NCI-H187 (cell line): Measurements from ENCODE around the gene INTS6L.
"Not testable (repeated sequence)": the region's sequence is repeated elsewhere in the genome, so short reads cannot be mapped to it uniquely, and the experiment has no call there.

Source experiments
- DNase-seq, 2 experiments: peaks; one replicate each; lab custom pipeline; 2025; lab: John Stamatoyannopoulos, UW

INTS6L gene

DNA sequence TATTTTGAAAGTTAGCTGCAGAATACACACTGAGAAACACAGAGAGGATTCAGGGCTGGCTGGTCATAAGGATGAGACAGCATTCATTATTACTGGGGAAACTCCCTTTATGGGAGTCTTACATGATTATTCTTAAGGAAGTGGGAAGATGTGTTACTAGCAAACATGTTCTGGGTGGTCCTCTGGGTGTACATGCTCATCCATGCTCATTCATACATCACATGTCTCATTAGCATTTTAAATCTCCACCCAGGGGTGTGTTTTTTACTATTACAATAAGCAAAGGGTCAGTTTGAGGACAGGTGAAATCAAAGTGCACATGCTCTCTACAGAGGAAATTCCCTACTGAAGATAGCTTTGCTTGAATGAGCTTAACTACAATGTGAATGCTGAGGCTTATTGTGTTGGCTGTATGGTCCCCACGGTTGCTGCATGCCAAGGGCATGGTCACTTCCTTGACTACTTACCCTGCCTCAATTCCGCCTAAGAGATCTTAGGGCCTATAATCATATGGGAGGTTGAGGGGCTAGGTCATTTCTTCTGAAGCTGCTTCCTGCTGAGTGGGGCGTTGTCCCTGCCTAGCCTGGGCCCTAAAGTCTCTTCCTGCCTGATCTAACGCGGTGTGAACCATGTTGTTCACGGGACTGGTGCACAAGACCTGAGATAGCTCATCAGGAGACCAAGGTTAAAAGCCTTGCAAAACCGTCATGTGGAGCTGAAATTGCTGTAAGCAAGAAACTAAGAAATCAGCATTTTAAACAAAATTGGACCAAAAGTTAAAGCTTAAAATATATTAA lies 104.1 kb downstream of the INTS6L start:
- DNase-seq = not testable (repeated sequence)

DNA sequence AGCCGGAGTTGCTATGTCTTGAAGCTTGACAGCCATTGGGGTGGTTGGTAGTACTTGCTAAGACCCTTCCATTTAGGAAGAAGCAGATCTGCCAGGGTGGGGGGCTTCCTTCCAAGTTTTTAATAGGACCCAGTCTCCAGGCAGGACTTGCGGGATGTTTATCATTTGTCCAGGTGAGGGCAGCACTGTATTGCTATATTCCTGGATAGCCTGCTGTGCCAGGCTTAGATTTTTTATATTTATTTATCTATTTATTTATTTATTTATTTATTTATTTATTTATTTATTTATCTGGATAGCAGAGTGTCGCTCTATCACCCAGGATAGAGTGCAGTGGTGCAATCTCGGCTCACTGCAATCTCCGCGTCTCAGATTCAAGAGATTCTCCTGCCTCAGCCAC lies 105.5 kb downstream of the INTS6L start:
- no peak for DNase-seq

DNA sequence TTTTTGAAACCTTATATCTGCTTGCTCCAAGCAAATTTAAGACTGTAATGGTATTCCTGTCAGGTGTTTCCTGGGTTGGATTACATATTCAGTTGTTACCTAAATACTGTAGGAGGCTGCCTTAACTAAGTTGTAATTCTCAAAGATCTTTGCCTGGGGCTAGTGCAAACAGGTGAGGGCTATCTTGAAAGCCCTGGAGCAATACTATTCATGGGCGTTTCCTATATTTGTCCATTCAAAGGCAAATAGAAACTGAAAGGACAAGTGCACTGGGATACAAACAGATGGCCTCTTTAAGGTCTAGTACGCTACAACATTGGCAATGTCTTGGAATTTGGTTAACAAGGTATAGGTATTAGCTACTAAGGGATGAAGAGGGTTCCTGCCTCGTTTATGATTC lies 108.9 kb downstream of the INTS6L start:
- no peak for DNase-seq
